GM19023 (cell line): ENCODE data around the gene PIP4P1.
A peak's percentile ranks its signal among the peaks of the same experiment; 100 is the strongest.
"Not testable (repeated sequence)": the region's sequence is repeated elsewhere in the genome, so short reads cannot be mapped to it uniquely, and the experiment has no call there.

ENCODE experiments used
- ATAC-seq: cut with Tn5 transposase; IDR thresholded peaks from one replicate; pipeline ENCODE4 v1.9.1; 2021; ENCODE audit warnings: mild to moderate bottlenecking, moderate library complexity; ENCODE audit not compliant: unreplicated experiment

The PIP4P1 gene

GRCh38 chr14:20477211-20477876 is 16.1 kb upstream of the PIP4P1 start:
- no peak for ATAC-seq

GRCh38 chr14:20476776-20477175 is 15.5 kb upstream of the PIP4P1 start:
- ATAC-seq, result no peak

GRCh38 chr14:20472536-20473169 is 11.4 kb upstream of the PIP4P1 start:
- ATAC-seq, result no peak

- ATAC-seq, result no peak
Measured at GRCh38 chr14:20470603-20470901, 9.3 kb upstream of the PIP4P1 start.

- peak; percentile 33 for ATAC-seq
Measured at GRCh38 chr14:20469890-20470602, 8.8 kb upstream of the PIP4P1 start.

- peak; percentile 98 for ATAC-seq
Measured at GRCh38 chr14:20469242-20469889, 8.1 kb upstream of the PIP4P1 start, which contains the start of gene PNP. Gene PNP (plus strand): TSS chr14:20469406. CDS start chr14:20469525, 119 bp downstream.

GRCh38 chr14:20468764-20469241 is 7.6 kb upstream of the PIP4P1 start:
- ATAC-seq, result peak; percentile 2

GRCh38 chr14:20460458-20461224 is 593 bp downstream of the PIP4P1 start:
- ATAC-seq, result peak; percentile 15

- no peak for ATAC-seq
Measured at GRCh38 chr14:20458031-20458789, 3.0 kb downstream of the PIP4P1 start.

GRCh38 chr14:20456971-20457370 is 4.3 kb downstream of the PIP4P1 start:
- ATAC-seq, result no peak

GRCh38 chr14:20455355-20456300 is 5.6 kb downstream of the PIP4P1 start:
- peak; percentile 55 for ATAC-seq

GRCh38 chr14:20454516-20455354 is 6.5 kb downstream of the PIP4P1 start, which contains the start of the genes APEX1 and OSGEP:
Gene APEX1 (plus strand): TSS chr14:20455226. CDS start chr14:20455646, 420 bp downstream.
Gene OSGEP (minus strand): TSS chr14:20454812. CDS start chr14:20454683, 129 bp downstream.
- peak; percentile 92 for ATAC-seq

GRCh38 chr14:20452831-20453230 is 8.4 kb downstream of the PIP4P1 start:
- ATAC-seq, result not testable (repeated sequence)

- no peak for ATAC-seq
Measured at GRCh38 chr14:20446889-20447288, 14.3 kb downstream of the PIP4P1 start.

GRCh38 chr14:20443650-20444049 is 17.6 kb downstream of the PIP4P1 start:
- not testable (repeated sequence) for ATAC-seq

- no peak for ATAC-seq
Measured at GRCh38 chr14:20441461-20441860, 19.8 kb downstream of the PIP4P1 start.

GRCh38 chr14:20440882-20441281 is 20.4 kb downstream of the PIP4P1 start:
- no peak for ATAC-seq

- ATAC-seq, result no peak
Measured at GRCh38 chr14:20440465-20440864, 20.8 kb downstream of the PIP4P1 start.
